H1 (cell line): ENCODE data around the gene ZC3H14. TPM values are rescaled to one million over a fixed set of nuclear protein-coding genes. Genes with fewer than 3 reads are reported as not detected.

ENCODE experiments used
- ATF3 ChIP-seq: IDR thresholded peaks from 2 replicates; pipeline ENCODE4 v1.6.1; 2011; ENCODE audit warnings: low read depth, mild to moderate bottlenecking, low read length; ENCODE audit not compliant: insufficient read depth
- BACH1 ChIP-seq: IDR thresholded peaks from 2 replicates; pipeline ENCODE4 v1.6.1; 2012; ENCODE audit warnings: low read length, improper control_type of control experiment
- CHD2 ChIP-seq: IDR thresholded peaks from 2 replicates; pipeline ENCODE4 v1.6.1; 2012; ENCODE audit warnings: low read length, improper control_type of control experiment
- CHD7 ChIP-seq: fragments of 300-600 bp; sonication (generic); IDR thresholded peaks from 2 replicates; pipeline ENCODE4 v1.7.1; 2012; ENCODE audit warnings: low read length, moderate library complexity, mild to moderate bottlenecking, inconsistent platforms; ENCODE audit not compliant: insufficient replicate concordance
- CREB1 ChIP-seq: IDR thresholded peaks from 2 replicates; pipeline ENCODE4 v1.6.1; 2012; ENCODE audit warnings: inconsistent platforms
- E2F6 ChIP-seq: IDR thresholded peaks from 2 replicates; pipeline ENCODE4 v1.6.1; 2012; ENCODE audit warnings: inconsistent platforms
- HDAC2 ChIP-seq, 2 experiments: fragments of 300-600 bp in 1 of 2; sonication (generic) in 1 of 2; IDR thresholded peaks; 2 replicates each; pipeline ENCODE4 v1.6.1; 2011 to 2012; ENCODE audit warnings: low read depth in 2 of 2, low read length in 2 of 2, mild to moderate bottlenecking in 2 of 2, moderate library complexity in 2 of 2, borderline replicate concordance in 1 of 2, inconsistent platforms in 1 of 2
- MAX ChIP-seq: IDR thresholded peaks from 2 replicates; pipeline ENCODE4 v1.6.1; 2012; ENCODE audit warnings: inconsistent platforms
- RBBP5 ChIP-seq: IDR thresholded peaks from 2 replicates; pipeline ENCODE4 v1.7.1; 2012; ENCODE audit warnings: low read depth, mild to moderate bottlenecking, inconsistent platforms, low read length, moderate library complexity, borderline replicate concordance
- TBP ChIP-seq: IDR thresholded peaks from 2 replicates; pipeline ENCODE4 v1.6.1; 2011; ENCODE audit warnings: low read depth, low read length, improper control_type of control experiment
- polyA plus RNA-seq, 7 experiments: library from polyadenylated mRNA; depleted of rRNA in 3 of 7; stranded (reverse) in 5 of 7; unstranded in 2 of 7; fragments of >200 nt in 5 of 7; fragments of 200-250 nt in 2 of 7; gene quantifications; 1 replicate in 5 of 7; 2 replicates in 1 of 7; 4 replicates in 1 of 7; pipeline versions ENCODE4 v1.2.1 to v1.2.3, GENCODE V29; 2011 to 2013; ENCODE audit warnings: missing spikeins in 2 of 7, mixed read lengths in 2 of 7
- total RNA-seq: library from RNA; stranded (reverse); fragmentation: NEBNext Ultra II Directional; extraction: Animal tissue kit (Norgen Biotek cat#: 25700); gene quantifications from 2 replicates; pipeline ENCODE4 v1.2.1, GENCODE V29; 2021

The ZC3H14 gene
- total and polyA plus RNA-seq, 2 of the 8 experiments (the other 6 are each of a cell fraction or from before 2014, with no cell fraction given): 86.0 to 99.1 TPM

GRCh38 chr14:88563845-88564244 lies 1.0 kb downstream of the ZC3H14 start (continued):
- TF ChIP-seq CHD7: no peak
- TF ChIP-seq BACH1: no peak
- no peak for TF ChIP-seq ATF3
- no peak for TF ChIP-seq E2F6
- no peak for TF ChIP-seq CHD2
- TF ChIP-seq CREB1: no peak
- no peak for TF ChIP-seq RBBP5
- TF ChIP-seq TBP: no peak
- no peak for TF ChIP-seq HDAC2 (IDR thresholded peaks at IDR 0.05; ENCODE audit: borderline replicate concordance in 1 of 2, low read depth in 2 of 2, low read length in 2 of 2)
- no peak for TF ChIP-seq MAX
